Glomerular endothelial cell (primary cell): Measurements from ENCODE around the gene EPAS1. TPM values are rescaled to one million over a fixed set of nuclear protein-coding genes. Genes with fewer than 3 reads are reported as not detected.
"Not testable (repeated sequence)": the region's sequence is repeated elsewhere in the genome, so short reads cannot be mapped to it uniquely, and the experiment has no call there.

Source experiments
- DNase-seq: peaks from one replicate; pipeline ENCODE4 v3.0.0-alpha.2; 2011; ENCODE audit warnings: low read depth, low spot score; ENCODE audit errors: extremely low read depth
- total RNA-seq: library from RNA; depleted of rRNA; stranded (reverse); fragments of >200 nt; gene quantifications from 2 replicates; pipeline ENCODE4 v1.2.3, GENCODE V29; 2015

EPAS1 gene
- total RNA-seq, 1 donor from 2014 or later: 676 TPM

- DNase-seq: no peak
Measured at GRCh38 chr2:46394649-46395510, 97.7 kb downstream of the EPAS1 start.

GRCh38 chr2:46395730-46396129 is 98.5 kb downstream of the EPAS1 start:
- not testable (repeated sequence) for DNase-seq

- DNase-seq: no peak
Measured at GRCh38 chr2:46400016-46400415, 102.8 kb downstream of the EPAS1 start.

- DNase-seq: no peak
Measured at GRCh38 chr2:46402874-46403273, 105.7 kb downstream of the EPAS1 start.

- no peak for DNase-seq
Measured at GRCh38 chr2:46404181-46404759, 107.1 kb downstream of the EPAS1 start.

- no peak for DNase-seq
Measured at GRCh38 chr2:46407852-46408455, 110.7 kb downstream of the EPAS1 start.

GRCh38 chr2:46409756-46410155 is 112.5 kb downstream of the EPAS1 start:
- DNase-seq: no peak

GRCh38 chr2:46410273-46411244 is 113.4 kb downstream of the EPAS1 start:
- no peak for DNase-seq

- no peak for DNase-seq
Measured at GRCh38 chr2:46411245-46411641, 114.0 kb downstream of the EPAS1 start.

- no peak for DNase-seq
Measured at GRCh38 chr2:46411985-46412384, 114.8 kb downstream of the EPAS1 start.

GRCh38 chr2:46413111-46413510 is 115.9 kb downstream of the EPAS1 start:
- DNase-seq: no peak

- DNase-seq: no peak
Measured at GRCh38 chr2:46413631-46414030, 116.4 kb downstream of the EPAS1 start.

- no peak for DNase-seq
Measured at GRCh38 chr2:46414701-46415100, 117.5 kb downstream of the EPAS1 start.

GRCh38 chr2:46416280-46416679 is 119.1 kb downstream of the EPAS1 start:
- no peak for DNase-seq

GRCh38 chr2:46416739-46417403 is 119.7 kb downstream of the EPAS1 start:
- no peak for DNase-seq

- no peak for DNase-seq
Measured at GRCh38 chr2:46420945-46421344, 123.7 kb downstream of the EPAS1 start.

- DNase-seq: no peak
Measured at GRCh38 chr2:46421361-46421760, 124.2 kb downstream of the EPAS1 start.

- no peak for DNase-seq
Measured at GRCh38 chr2:46422717-46423394, 125.6 kb downstream of the EPAS1 start.

GRCh38 chr2:46424937-46425336 is 127.7 kb downstream of the EPAS1 start:
- no peak for DNase-seq
